Measurements from ENCODE around the gene CREB5.

The CREB5 gene

GRCh38 chr7:28868712-28869111 lies 456.4 kb downstream of the CREB5 start:
- TF ChIP-seq CTCF (IDR thresholded peaks at IDR 0.05; ENCODE audit: low read depth, low read length, missing control alignments): no peak
- DNase-seq (ENCODE audit: extremely low read depth, low read depth): no peak
- H3K4me3 ChIP-seq (replicated peaks; ENCODE audit: low read depth, low read length): no peak overlapping the region

DNA sequence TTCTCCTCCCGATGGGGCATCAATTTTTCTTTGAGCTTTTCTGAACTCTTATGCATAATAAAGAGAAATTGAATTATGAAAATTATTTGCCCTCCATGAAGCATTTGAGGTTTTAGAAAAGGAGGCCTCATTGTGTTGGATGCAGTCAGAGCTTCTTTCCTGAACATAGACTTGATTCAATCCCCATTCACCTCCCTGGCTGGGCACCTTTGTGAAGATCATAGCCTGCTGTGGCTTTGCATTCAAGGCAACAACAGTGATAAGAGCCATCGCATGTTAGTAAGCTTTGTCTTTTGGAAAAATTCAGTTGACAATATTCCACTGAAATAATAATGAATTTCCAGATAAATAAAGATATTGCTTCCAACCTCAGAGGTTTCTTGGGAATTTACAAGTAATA lies 458.8 kb downstream of the CREB5 start:
- no peak for TF ChIP-seq CTCF (IDR thresholded peaks at IDR 0.05; ENCODE audit: low read depth, low read length, missing control alignments)
- no peak overlapping the region for H3K4me3 ChIP-seq (replicated peaks; ENCODE audit: low read depth, low read length)

GRCh38 chr7:28871631-28872030 lies 459.3 kb downstream of the CREB5 start:
- no peak for DNase-seq (ENCODE audit: extremely low read depth, low read depth)
- H3K4me3 ChIP-seq (replicated peaks; ENCODE audit: low read depth, low read length): no peak overlapping the region
- no peak for TF ChIP-seq CTCF (IDR thresholded peaks at IDR 0.05; ENCODE audit: low read depth, low read length, missing control alignments)

More for the DNA sequence above, 458.8 kb downstream of the CREB5 start:
- no peak for DNase-seq (ENCODE audit: extremely low read depth, low read depth)

DNA sequence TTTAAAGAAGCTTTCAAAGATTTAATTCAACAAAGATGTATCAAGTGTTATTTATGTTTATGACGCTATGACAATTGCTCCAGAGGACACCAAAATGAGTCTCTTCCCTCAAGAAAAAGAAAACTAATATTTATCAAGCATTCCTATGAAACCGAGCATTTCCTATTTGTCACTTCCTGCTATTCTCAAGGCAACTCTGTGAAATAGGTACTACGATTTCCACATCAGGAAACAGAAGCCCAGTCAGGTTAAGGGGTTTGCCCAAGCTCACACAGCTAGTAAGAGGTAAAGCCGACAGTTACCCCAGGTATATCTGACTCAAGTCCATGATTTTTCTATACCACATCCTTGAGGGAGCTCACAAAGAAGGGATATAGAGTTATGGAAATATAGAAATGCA lies 459.9 kb downstream of the CREB5 start:
- no peak for DNase-seq (ENCODE audit: extremely low read depth, low read depth)
- TF ChIP-seq CTCF (IDR thresholded peaks at IDR 0.05; ENCODE audit: low read depth, low read length, missing control alignments): no peak
- H3K4me3 ChIP-seq (replicated peaks; ENCODE audit: low read depth, low read length): no peak overlapping the region

DNA sequence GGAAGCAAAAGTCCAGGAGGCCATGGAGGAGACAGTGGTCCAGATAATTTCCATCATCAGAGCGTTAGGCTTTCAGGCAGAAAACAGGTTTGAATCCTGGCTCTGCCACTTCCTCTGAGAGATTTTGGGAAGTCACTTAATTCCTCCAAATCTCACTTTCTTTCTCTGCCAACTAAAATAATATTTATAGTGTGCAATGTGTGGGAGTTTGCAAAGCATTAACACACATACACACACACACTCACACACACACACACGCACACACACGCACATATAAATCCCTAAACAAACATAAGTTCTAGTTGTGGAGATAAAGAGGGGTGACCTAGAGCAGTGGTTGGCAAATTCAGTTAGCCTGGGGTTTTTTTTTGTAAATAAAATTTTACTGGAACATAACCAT lies 461.0 kb downstream of the CREB5 start:
- H3K4me3 ChIP-seq (replicated peaks; ENCODE audit: low read depth, low read length): no peak overlapping the region
- TF ChIP-seq CTCF (IDR thresholded peaks at IDR 0.05; ENCODE audit: low read depth, low read length, missing control alignments): no peak
- no peak for DNase-seq (ENCODE audit: extremely low read depth, low read depth)

- no peak for DNase-seq (ENCODE audit: extremely low read depth, low read depth)
- H3K4me3 ChIP-seq (replicated peaks; ENCODE audit: low read depth, low read length): no peak overlapping the region
- no peak for TF ChIP-seq CTCF (IDR thresholded peaks at IDR 0.05; ENCODE audit: low read depth, low read length, missing control alignments)
These were observed 461.7 kb downstream of the CREB5 start for GRCh38 chr7:28874001-28874400.

All from HFF-Myc (cell line).